ENCODE measurements around the gene ARHGEF26.

ARHGEF26 gene

GRCh38 chr3:154139996-154140436 lies 18.8 kb downstream of the ARHGEF26 start:
- DNase-seq (ENCODE audit: low read depth in 1 of 2, low spot score in 1 of 2): no peak

GRCh38 chr3:154142608-154143007 lies 21.4 kb downstream of the ARHGEF26 start:
- Histone ChIP-seq H3K27me3 (ENCODE audit: insufficient read depth, poor library complexity, severe bottlenecking) (no peaks in the 10 kb centered on the region), H3K27ac (replicated peaks) (no peak overlapping the region), H3K4me3 (replicated peaks; ENCODE audit: insufficient read depth, low read length) (no peak overlapping the region)
- TF ChIP-seq SPI1 (IDR thresholded peaks at IDR 0.05; ENCODE audit: borderline replicate concordance, low read depth): no peak
- TF ChIP-seq POLR2AphosphoS5 (IDR thresholded peaks at IDR 0.05; ENCODE audit: low read depth): no peak
- TF ChIP-seq CTCF (IDR thresholded peaks at IDR 0.05; ENCODE audit: insufficient read depth, low read length): no peak
- TF ChIP-seq REST (IDR thresholded peaks at IDR 0.05; ENCODE audit: insufficient replicate concordance, low read depth): no peak
- no peak for TF ChIP-seq GABPA (IDR thresholded peaks at IDR 0.05; ENCODE audit: low read depth)
- no peak for DNase-seq (ENCODE audit: low read depth in 1 of 2, low spot score in 1 of 2)

More at GRCh38 chr3:154139996-154140436, 18.8 kb downstream of the ARHGEF26 start:
- H3K27me3 ChIP-seq (ENCODE audit: insufficient read depth, poor library complexity, severe bottlenecking): no peaks in the 10 kb centered on the region
- no peak for TF ChIP-seq CTCF (IDR thresholded peaks at IDR 0.05; ENCODE audit: insufficient read depth, low read length)
- TF ChIP-seq GABPA (IDR thresholded peaks at IDR 0.05; ENCODE audit: low read depth): no peak
- TF ChIP-seq SPI1 (IDR thresholded peaks at IDR 0.05; ENCODE audit: borderline replicate concordance, low read depth): no peak
- no peak for TF ChIP-seq REST (IDR thresholded peaks at IDR 0.05; ENCODE audit: insufficient replicate concordance, low read depth)
- TF ChIP-seq POLR2AphosphoS5 (IDR thresholded peaks at IDR 0.05; ENCODE audit: low read depth): no peak
- H3K4me3 ChIP-seq (replicated peaks; ENCODE audit: insufficient read depth, low read length): no peak overlapping the region
- H3K27ac ChIP-seq (replicated peaks): no peak overlapping the region

GRCh38 chr3:154143873-154144272 lies 22.7 kb downstream of the ARHGEF26 start:
- no peaks in the 10 kb centered on the region for H3K27me3 ChIP-seq (ENCODE audit: insufficient read depth, poor library complexity, severe bottlenecking)
- no peak for TF ChIP-seq SPI1 (IDR thresholded peaks at IDR 0.05; ENCODE audit: borderline replicate concordance, low read depth)
- no peak for TF ChIP-seq REST (IDR thresholded peaks at IDR 0.05; ENCODE audit: insufficient replicate concordance, low read depth)
- TF ChIP-seq CTCF (IDR thresholded peaks at IDR 0.05; ENCODE audit: insufficient read depth, low read length): no peak
- TF ChIP-seq POLR2AphosphoS5 (IDR thresholded peaks at IDR 0.05; ENCODE audit: low read depth): no peak
- no peak for TF ChIP-seq GABPA (IDR thresholded peaks at IDR 0.05; ENCODE audit: low read depth)
- H3K27ac ChIP-seq (replicated peaks): no peak overlapping the region
- H3K4me3 ChIP-seq (replicated peaks; ENCODE audit: insufficient read depth, low read length): no peak overlapping the region
- DNase-seq (ENCODE audit: low read depth in 1 of 2, low spot score in 1 of 2): no peak

Data from HL-60 (cell line).